Caco-2 (cell line): ENCODE measurements around the gene TAPBPL. TPM values are rescaled to one million over a fixed set of nuclear protein-coding genes. Genes with fewer than 3 reads are reported as not detected.

Source experiments
- BruUV-seq: library from RNA; stranded (reverse); fragments of 400-500 nt; replicated peaks from 2 replicates; lab custom pipeline; 2021; lab: Mats Ljungman, UMichigan
- CTCF ChIA-PET: fragments of 300-600 bp; sonication (Branson Sonifier 250); formaldehyde crosslinking; loops from one replicate; lab custom pipeline; 2022; ENCODE audit warnings: antibody characterized with exemption; lab: Charles Lee
- POLR2A ChIA-PET: fragments of 300-600 bp; sonication (Branson Sonifier 250); formaldehyde crosslinking; loops from one replicate; lab custom pipeline; 2022; ENCODE audit warnings: antibody characterized with exemption; lab: Charles Lee
- DNase-seq, 2 experiments: peaks; one replicate each; pipeline versions ENCODE4 v3.0.0 to v3.0.0-alpha.2; 2020 to 2022
- H3K27me3 ChIP-seq: replicated peaks from 2 replicates; pipeline ENCODE4 v1.6.0; 2011; ENCODE audit warnings: low read length; ENCODE audit not compliant: control insufficient read depth, insufficient read depth
- H3K36me3 ChIP-seq: 2 replicates; pipeline ENCODE4 v1.5.1; 2011; ENCODE audit warnings: low read length; ENCODE audit not compliant: control insufficient read depth, insufficient read depth
- H3K4me1 ChIP-seq: fragments of 250-450 bp; sonication (Bioruptor Pico); 2 replicates; pipeline ENCODE4 v1.5.1; 2020; ENCODE audit warnings: mild to moderate bottlenecking
- H3K4me3 ChIP-seq: 2 replicates; pipeline ENCODE4 v1.5.1; 2011; ENCODE audit warnings: low read depth, mild to moderate bottlenecking, control low read depth, low read length
- H3K9me3 ChIP-seq: fragments of 250-450 bp; sonication (Bioruptor Pico); 2 replicates; pipeline ENCODE4 v1.5.1; 2020; ENCODE audit warnings: mild to moderate bottlenecking, moderate library complexity
- H3K27ac Mint-ChIP-seq: one replicate; pipeline ENCODE4 v1.8.0; 2022; ENCODE audit warnings: mixed read lengths; ENCODE audit not compliant: unreplicated experiment
- H3K27me3 Mint-ChIP-seq: one replicate; pipeline ENCODE4 v1.8.0; 2022; ENCODE audit warnings: mixed read lengths; ENCODE audit not compliant: insufficient read depth, unreplicated experiment
- H3K36me3 Mint-ChIP-seq: one replicate; pipeline ENCODE4 v1.8.0; 2022; ENCODE audit warnings: mild to moderate bottlenecking, mixed read lengths; ENCODE audit not compliant: insufficient read depth, unreplicated experiment
- H3K4me1 Mint-ChIP-seq: one replicate; pipeline ENCODE4 v1.8.0; 2022; ENCODE audit warnings: low read depth, mixed read lengths; ENCODE audit not compliant: unreplicated experiment
- H3K4me3 Mint-ChIP-seq: one replicate; pipeline ENCODE4 v1.8.0; 2022; ENCODE audit warnings: mild to moderate bottlenecking, moderate library complexity, mixed read lengths; ENCODE audit not compliant: unreplicated experiment
- H3K9me3 Mint-ChIP-seq: one replicate; pipeline ENCODE4 v1.8.0; 2022; ENCODE audit warnings: mixed read lengths; ENCODE audit not compliant: unreplicated experiment
- intact Hi-C: fragments of 100-400 bp; cut with micrococcal nuclease; formaldehyde crosslinking; loops from one replicate; pipeline ENCODE4 v1.10.0; 2022; ENCODE audit not compliant: unreplicated experiment
- total RNA-seq: library from RNA; stranded (reverse); gene quantifications from 2 replicates; pipeline ENCODE4 v1.2.3, GENCODE V29; 2022
- TF ChIP-seq, protein P1 (sequence below), 2 experiments: fragments of 200-600 bp in 1 of 2; IDR thresholded peaks; 1 replicate in 1 of 2; 2 replicates in 1 of 2; pipeline versions ENCODE4 v1.5.1 to v1.8.0; 2011 to 2022; ENCODE audit warnings: antibody characterized with exemption in 1 of 2, control low read depth in 1 of 2, inconsistent platforms in 1 of 2, low read depth in 1 of 2, low read length in 1 of 2, mild to moderate bottlenecking in 1 of 2, moderate library complexity in 1 of 2; ENCODE audit not compliant: insufficient read depth in 1 of 2, severe bottlenecking in 1 of 2, unreplicated experiment in 1 of 2

Gene TAPBPL
- total RNA-seq, 1 experiment from 2014 or later, result 9.7 TPM

DNA sequence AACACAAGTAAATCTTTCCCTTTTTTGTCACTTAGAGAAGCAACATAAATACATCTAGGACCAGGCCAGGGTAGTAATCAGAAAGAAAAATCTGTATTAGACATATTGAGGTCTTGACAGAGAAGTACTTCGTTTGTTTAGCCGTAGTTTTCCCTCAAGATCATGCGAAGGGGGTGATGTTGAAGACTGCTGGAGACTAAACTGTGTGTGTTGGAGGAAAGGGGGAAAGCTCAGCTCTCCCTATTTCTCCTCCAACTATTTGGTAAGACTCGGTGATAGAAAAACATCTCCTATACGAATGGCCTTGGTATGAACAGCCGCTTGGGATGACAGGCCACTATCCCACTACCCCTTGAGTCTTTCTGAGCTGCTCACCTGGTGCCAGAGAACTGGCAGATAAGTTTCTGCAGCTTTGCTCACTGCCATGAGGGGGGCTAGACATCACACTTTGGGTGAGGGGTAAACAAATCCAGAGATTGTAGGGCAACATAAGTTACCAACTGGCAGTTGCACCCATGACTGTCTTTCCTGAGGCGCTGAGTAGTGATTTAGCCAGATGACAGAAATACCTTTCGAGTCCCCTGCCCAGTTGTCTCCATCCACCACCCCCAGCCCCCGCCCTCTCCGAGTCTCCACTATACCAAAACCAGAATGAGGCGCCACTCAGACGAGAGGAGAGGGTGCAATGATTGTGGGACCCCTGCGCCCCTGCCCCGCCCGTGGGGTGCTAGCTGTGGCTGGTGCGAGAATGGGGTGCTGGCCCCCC is 17.9 kb downstream of the TAPBPL start:
- H3K4me1 Mint-ChIP-seq, result peaks cover 4% of the 10 kb centered on the region
- H3K27me3 Mint-ChIP-seq, result no peaks in the 10 kb centered on the region
- CTCF ChIA-PET, result interaction anchor here (0.6 to 2.2 kb wide), 9 partner anchors 9 to 147 kb away, joined by 4 to 19 read pairs (median 6); partner anchors contain the start of gene TAPBPL
- intact Hi-C loops, result loop anchor here (1.0 kb wide), 3 partner anchors 17 to 65 kb away; partner anchors contain the start of genes GAPDH, MRPL51 and TAPBPL
- H3K9me3 Mint-ChIP-seq, result no peaks in the 10 kb centered on the region
- Histone ChIP-seq H3K36me3 (0 out of 2 replicates have a peak, but pooled peaks cover 1% of the 10 kb centered on the region), H3K9me3 (no peaks in the 10 kb centered on the region), H3K4me3 (peak overlapping the region; percentile 86), H3K4me1 (no peaks in the 10 kb centered on the region), H3K27me3 (no peaks in the 10 kb centered on the region)
- peak overlapping the region; percentile 64 for H3K27ac Mint-ChIP-seq
- BruUV-seq, result TSS peak; percentile 47
- H3K36me3 Mint-ChIP-seq, result peaks cover 8% of the 10 kb centered on the region
- POLR2A ChIA-PET, result interaction anchor here (0.6 to 3.2 kb wide), 14 partner anchors 10 to 220 kb away, joined by 3 to 57 read pairs (median 10); partner anchors contain the start of genes GAPDH, LTBR, MRPL51 and TAPBPL
- peak overlapping the region; percentile 78 for H3K4me3 Mint-ChIP-seq
- DNase-seq, result peak in 1 of 2 experiments; percentile 38
- TF ChIP-seq, protein P1, sequence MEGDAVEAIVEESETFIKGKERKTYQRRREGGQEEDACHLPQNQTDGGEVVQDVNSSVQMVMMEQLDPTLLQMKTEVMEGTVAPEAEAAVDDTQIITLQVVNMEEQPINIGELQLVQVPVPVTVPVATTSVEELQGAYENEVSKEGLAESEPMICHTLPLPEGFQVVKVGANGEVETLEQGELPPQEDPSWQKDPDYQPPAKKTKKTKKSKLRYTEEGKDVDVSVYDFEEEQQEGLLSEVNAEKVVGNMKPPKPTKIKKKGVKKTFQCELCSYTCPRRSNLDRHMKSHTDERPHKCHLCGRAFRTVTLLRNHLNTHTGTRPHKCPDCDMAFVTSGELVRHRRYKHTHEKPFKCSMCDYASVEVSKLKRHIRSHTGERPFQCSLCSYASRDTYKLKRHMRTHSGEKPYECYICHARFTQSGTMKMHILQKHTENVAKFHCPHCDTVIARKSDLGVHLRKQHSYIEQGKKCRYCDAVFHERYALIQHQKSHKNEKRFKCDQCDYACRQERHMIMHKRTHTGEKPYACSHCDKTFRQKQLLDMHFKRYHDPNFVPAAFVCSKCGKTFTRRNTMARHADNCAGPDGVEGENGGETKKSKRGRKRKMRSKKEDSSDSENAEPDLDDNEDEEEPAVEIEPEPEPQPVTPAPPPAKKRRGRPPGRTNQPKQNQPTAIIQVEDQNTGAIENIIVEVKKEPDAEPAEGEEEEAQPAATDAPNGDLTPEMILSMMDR (IDR thresholded peaks at IDR 0.05; ENCODE audit: insufficient read depth in 1 of 2, low read depth in 1 of 2, low read length in 1 of 2, severe bottlenecking in 1 of 2, unreplicated experiment in 1 of 2), result no peak

DNA sequence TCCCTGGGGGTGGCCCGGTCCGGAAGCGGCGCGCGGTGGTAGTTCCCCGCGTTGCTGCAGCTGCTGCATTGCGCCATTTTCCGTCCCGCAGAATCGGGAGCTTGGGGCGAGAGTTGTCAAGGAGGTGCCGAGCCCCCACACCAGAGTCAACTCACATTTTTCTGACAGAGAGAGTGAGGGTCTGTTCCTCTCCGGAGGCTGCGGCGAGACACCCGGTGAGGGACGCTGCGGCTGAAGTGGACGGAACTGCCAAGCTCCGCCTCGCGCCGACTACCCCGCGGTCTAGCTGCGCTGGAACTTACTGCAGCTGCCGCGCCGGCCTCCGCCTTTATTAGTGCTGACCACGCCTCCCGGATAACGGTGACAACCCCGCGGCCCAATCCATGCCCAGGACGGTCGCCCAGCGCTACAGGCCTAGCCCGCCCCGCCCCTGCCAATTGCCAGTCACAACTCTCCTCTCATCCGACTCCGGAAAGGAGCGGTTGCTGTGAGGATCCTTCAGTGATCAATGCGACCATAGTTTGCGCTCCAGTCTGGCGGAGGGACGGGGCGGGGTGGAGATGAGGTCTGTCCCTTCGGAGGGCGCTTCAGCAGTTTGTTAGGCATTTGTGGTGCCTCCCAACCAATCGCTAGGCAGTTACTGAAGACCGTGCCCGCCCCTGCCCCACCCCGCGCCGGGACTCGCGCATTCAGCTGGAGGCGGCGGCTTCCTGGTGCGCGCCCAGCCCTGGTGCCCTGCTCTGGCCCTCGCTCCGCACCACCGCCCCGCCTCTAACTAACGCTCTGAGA is 18.7 kb downstream of the TAPBPL start, which contains the start of gene VAMP1:
TSS of gene VAMP1 (minus strand) at position 303 of the 789 bp plus-strand sequence. CDS start at position 157, 146 bp downstream.
- Mint-ChIP-seq H3K36me3 (peaks cover 8% of the 10 kb centered on the region), H3K27ac (peak within 1 kb of the TSS; percentile 64), H3K9me3 (no peaks in the 10 kb centered on the region), H3K4me1 (peaks cover 6% of the 10 kb centered on the region), H3K4me3 (peak within 1 kb of the TSS; percentile 78), H3K27me3 (no peaks in the 10 kb centered on the region)
- no peaks in the 10 kb centered on the region for H3K27me3 ChIP-seq
- no peaks in the 10 kb centered on the region for H3K4me1 ChIP-seq
- BruUV-seq, result no TSS peak
- DNase-seq, result peak; percentile 99 to 100
- POLR2A ChIA-PET, result interaction anchor here (0.6 to 3.2 kb wide), 43 partner anchors 9 to 1773 kb away, joined by 3 to 57 read pairs (median 6); partner anchors contain the start of genes COPS7A, GAPDH, LTBR and MRPL51
- peak within 1 kb of the TSS; percentile 86 for H3K4me3 ChIP-seq
- TF ChIP-seq, protein P1 (IDR thresholded peaks at IDR 0.05; ENCODE audit: insufficient read depth in 1 of 2, low read depth in 1 of 2, low read length in 1 of 2, severe bottlenecking in 1 of 2, unreplicated experiment in 1 of 2), result no peak
- intact Hi-C loops, result loop anchor here (1.0 kb wide), 3 partner anchors 18 to 64 kb away; partner anchors contain the start of genes GAPDH, MRPL51 and TAPBPL
- H3K9me3 ChIP-seq, result no peaks in the 10 kb centered on the region
- no peaks in the 10 kb centered on the region for H3K36me3 ChIP-seq
- CTCF ChIA-PET, result interaction anchor here (0.6 to 2.2 kb wide), 17 partner anchors 9 to 275 kb away, joined by 3 to 19 read pairs (median 5); partner anchors contain the start of gene TAPBPL
